Lung (tissue), 12 donors: Measurements from ENCODE around the gene SLC11A1. TPM values are rescaled to one million over a fixed set of nuclear protein-coding genes. Genes with fewer than 3 reads are reported as not detected.
A peak's percentile ranks its signal among the peaks of the same experiment; 100 is the strongest.

Experiments used
- ATAC-seq: fragments of 200-7000 bp; cut with Tn5 transposase; one replicate; pipeline ENCODE4 v1.9.1; 2020; ENCODE audit warnings: moderate number of reproducible peaks; ENCODE audit not compliant: insufficient read depth, low FRiP score
- DNase-seq, 3 donors: peaks; one replicate each; pipeline ENCODE4 v3.0.0-alpha.2; 2013 to 2017
- H3K27ac ChIP-seq, 2 donors: one replicate each; pipeline ENCODE4 v1.5.1; 2013; ENCODE audit warnings: mild to moderate bottlenecking in 2 of 2, moderate library complexity in 2 of 2, control low read depth in 1 of 2, inconsistent platforms in 1 of 2, low read depth in 1 of 2, low read length in 1 of 2
- H3K27me3 ChIP-seq, 3 donors: one replicate each; pipeline ENCODE4 v1.5.1; 2013; ENCODE audit warnings: low read length in 2 of 3; ENCODE audit not compliant: control insufficient read depth in 3 of 3, insufficient read depth in 3 of 3
- H3K36me3 ChIP-seq, 4 donors: one replicate each; pipeline ENCODE4 v1.5.1; 2013; ENCODE audit warnings: low read length in 4 of 4, mild to moderate bottlenecking in 1 of 4, moderate library complexity in 1 of 4; ENCODE audit not compliant: control insufficient read depth in 4 of 4, insufficient read depth in 4 of 4
- H3K4me1 ChIP-seq, 5 donors: one replicate each; pipeline ENCODE4 v1.5.1; 2013; ENCODE audit warnings: low read length in 5 of 5, mild to moderate bottlenecking in 2 of 5, moderate library complexity in 1 of 5; ENCODE audit not compliant: control insufficient read depth in 5 of 5, insufficient read depth in 5 of 5
- H3K4me3 ChIP-seq: one replicate; pipeline ENCODE4 v1.5.1; 2013; ENCODE audit warnings: mild to moderate bottlenecking, control low read depth, moderate library complexity
- H3K9ac ChIP-seq, 2 donors: one replicate each; pipeline ENCODE4 v1.5.1; 2013; ENCODE audit warnings: low read length in 2 of 2, control low read depth in 1 of 2; ENCODE audit not compliant: insufficient read depth in 1 of 2
- H3K9me3 ChIP-seq, 4 donors: one replicate each; pipeline ENCODE4 v1.5.1; 2013; ENCODE audit warnings: low read length in 3 of 4, mild to moderate bottlenecking in 1 of 4, moderate library complexity in 1 of 4; ENCODE audit not compliant: control insufficient read depth in 4 of 4, insufficient read depth in 3 of 4
- CTCF ChIP-seq: IDR thresholded peaks from 2 replicates; pipeline ENCODE4 v1.5.1; 2012; ENCODE audit warnings: mild to moderate bottlenecking; ENCODE audit errors: control extremely low read depth, extremely low read depth
- WGBS, 2 donors: extraction: QIAGEN DNeasy Blood & Tissue Kit; methylation state at CpG; one replicate each; pipeline ENCODE4 v1.1.7; 2013; 5-methylcytosine and 5-hydroxymethylcytosine counted together
- polyA plus RNA-seq, 2 donors: library from polyadenylated mRNA; stranded (reverse); fragments of 200-250 nt; gene quantifications; one replicate each; pipeline ENCODE4 v1.2.1, GENCODE V29; 2013
- total RNA-seq, 2 donors: library from RNA; depleted of rRNA in 1 of 2; stranded (reverse); fragments of >200 nt in 1 of 2; gene quantifications; one replicate each; pipeline ENCODE4 v1.2.1, GENCODE V29; 2014 to 2021
- donor health status: control.
- donor health status: control.
- donor health status: Bipolar disorder and iron deficiency.
- donor health status: healthy.
- donor health status: DM: yes; HTN: yes; CAD: no.

Gene SLC11A1
- total and polyA plus RNA-seq, 4 donors = 57.6 to 359 (median 234) TPM

GRCh38 chr2:218399391-218400166 lies 17.5 kb downstream of the SLC11A1 start, which contains the start of gene CTDSP1:
Gene CTDSP1 (plus strand): TSS chr2:218399868. CDS start chr2:218400091, 223 bp downstream.
- H3K9ac ChIP-seq = peak within 1 kb of the TSS; percentile 79 to 90
- H3K36me3 ChIP-seq = peaks cover 9 to 28% (median 14%) of the 10 kb centered on the region in 4 donors
- peak within 1 kb of the TSS; percentile 84 for H3K4me3 ChIP-seq
- peak; percentile 2 for TF ChIP-seq CTCF
- 1% methylated on average over 71 to 78 of the region's 78 CpGs for WGBS, 2 donors
- ATAC-seq (peak; percentile 48), DNase-seq (peak; percentile 98 to 99 (median 98))
- H3K27me3 ChIP-seq = no peaks in the 10 kb centered on the region
- peaks cover 0 to 42% (median 22%) of the 10 kb centered on the region in 5 donors for H3K4me1 ChIP-seq
- peak within 1 kb of the TSS; percentile 99 for H3K27ac ChIP-seq
- no peaks in the 10 kb centered on the region for H3K9me3 ChIP-seq

DNA sequence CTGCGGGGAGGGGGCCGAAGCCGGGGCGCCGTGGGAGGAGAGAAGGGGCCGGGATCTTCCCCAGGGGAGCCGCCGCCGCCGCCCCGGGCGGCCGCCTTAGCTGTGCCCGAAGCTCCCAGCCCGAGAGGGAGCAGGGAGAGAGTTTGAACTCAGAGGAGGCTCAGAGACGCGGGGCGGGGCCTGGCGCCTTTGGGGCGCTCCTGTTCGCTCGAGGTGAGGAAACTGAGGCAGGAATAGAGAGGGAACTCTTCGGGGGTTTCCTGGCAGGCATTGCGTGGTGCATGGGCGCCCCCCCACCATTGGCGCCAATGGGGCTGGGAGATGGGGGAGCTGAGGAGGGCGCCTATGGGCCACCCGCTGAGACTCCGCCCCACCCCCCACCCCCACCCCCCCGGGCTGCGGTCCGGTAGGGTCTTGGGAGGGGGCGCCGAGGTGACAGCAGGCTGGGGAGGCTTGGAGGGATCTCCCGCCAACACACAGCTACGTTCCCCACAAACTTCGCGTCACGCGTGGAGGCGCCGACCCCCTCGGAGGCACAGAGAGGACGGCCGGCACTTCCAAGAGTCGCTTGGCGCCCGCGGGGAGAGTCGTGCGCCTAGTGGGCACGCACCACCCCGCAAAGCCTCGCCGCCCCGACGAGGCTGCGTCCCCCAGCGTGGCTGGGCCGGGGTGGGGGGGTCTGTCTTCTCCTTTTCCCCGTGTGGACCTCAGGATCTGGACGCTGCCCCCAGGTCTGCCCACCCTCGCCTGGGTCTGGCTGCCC lies 18.3 kb downstream of the SLC11A1 start:
- no peak for ATAC-seq
- Histone ChIP-seq H3K27me3 (no peaks in the 10 kb centered on the region), H3K36me3 (peaks cover 9 to 33% (median 14%) of the 10 kb centered on the region in 4 donors), H3K27ac (peak overlapping the region; percentile 94 to 99), H3K9me3 (no peaks in the 10 kb centered on the region), H3K9ac (peak overlapping the region in 1 of 2 donors; percentile 42), H3K4me1 (peaks cover 0 to 50% (median 27%) of the 10 kb centered on the region in 5 donors), H3K4me3 (peak overlapping the region; percentile 84)
- no peak for TF ChIP-seq CTCF
- WGBS, 2 donors = 0% methylated on average over 44 to 62 of the region's 63 CpGs
- peak; percentile 57 to 63 (median 59) for DNase-seq

- Histone ChIP-seq H3K9ac (no peak overlapping the region), H3K27me3 (no peaks in the 10 kb centered on the region), H3K4me3 (peak overlapping the region; percentile 84), H3K4me1 (peaks cover 0 to 52% (median 33%) of the 10 kb centered on the region in 5 donors), H3K9me3 (no peaks in the 10 kb centered on the region), H3K27ac (peak overlapping the region; percentile 94 to 99), H3K36me3 (peaks cover 9 to 33% (median 14%) of the 10 kb centered on the region in 4 donors)
- 26 to 34% methylated on average over 22 to 24 of the region's 24 CpGs for WGBS, 2 donors
- TF ChIP-seq CTCF = no peak
- DNase-seq = no peak
- no peak for ATAC-seq
Measured at GRCh38 chr2:218400930-218401881, 19.1 kb downstream of the SLC11A1 start.
